ENCODE results near the gene FAM222B. TPM values are rescaled to one million over a fixed set of nuclear protein-coding genes. Genes with fewer than 3 reads are reported as not detected.
A peak's percentile ranks its signal among the peaks of the same experiment; 100 is the strongest.

The FAM222B gene
- polyA plus RNA-seq, 1 donor (not counting 4 experiments of a cell fraction or from before 2014, with no cell fraction given): 6.5 TPM

- peak in 2 of 3 experiments; percentile 3 to 30 for TF ChIP-seq CTCF (optimal IDR thresholded peaks at IDR 0.05 in 1 of 3, IDR thresholded peaks at IDR 0.05 in 1 of 3, conservative IDR thresholded peaks at IDR 0.05 in 1 of 3; ENCODE audit: extremely low read depth in 1 of 3, insufficient read depth in 2 of 3, low read length in 3 of 3)
- TF ChIP-seq EZH2 (IDR thresholded peaks at IDR 0.05; ENCODE audit: low read length): no peak
- no peak for DNase-seq (ENCODE audit: low read depth, low spot score)
- H3K4me3 ChIP-seq (ENCODE audit: control insufficient read depth in 2 of 3, extremely low read depth in 1 of 3, insufficient read depth in 2 of 3, low read depth in 1 of 3, low read length in 3 of 3): peak within 1 kb of the TSS; percentile 88 to 98 (median 89)
- H4K20me1 ChIP-seq (ENCODE audit: control insufficient read depth, extremely low read depth, insufficient read depth, low read length): peaks cover 24% of the 10 kb centered on the region
- no peaks in the 10 kb centered on the region for H3K27me3 ChIP-seq (ENCODE audit: control insufficient read depth, extremely low read depth, insufficient read depth, low read length)
- peaks cover 11% of the 10 kb centered on the region for H3K9me3 ChIP-seq (ENCODE audit: control insufficient read depth, low read depth, low read length)
- H2AFZ ChIP-seq (ENCODE audit: control insufficient read depth, low read length): no peak within 1 kb of the TSS
- dilution Hi-C loops (cut with MboI; ENCODE audit: extremely low pct_ligation_motif_present, low sequenced_read_pairs): no loop called here
- peak within 1 kb of the TSS; percentile 96 for H3K9ac ChIP-seq (ENCODE audit: control insufficient read depth, extremely low read depth, insufficient read depth, low read length)
- H3K36me3 ChIP-seq (ENCODE audit: control insufficient read depth in 2 of 2, extremely low read depth in 1 of 2, insufficient read depth in 2 of 2, low read length in 2 of 2): peaks cover 18 to 23% of the 10 kb centered on the region in 2 experiments
- peaks cover 45% of the 10 kb centered on the region for H3K79me2 ChIP-seq (ENCODE audit: control insufficient read depth, insufficient read depth, low read length)
- H3K27ac ChIP-seq (ENCODE audit: control insufficient read depth, insufficient read depth, low read length): peak within 1 kb of the TSS; percentile 91
- FAIRE-seq: no peak
- peak within 1 kb of the TSS; percentile 96 for H3K4me2 ChIP-seq (ENCODE audit: control insufficient read depth, extremely low read depth, insufficient read depth, low read depth, low read length)
- H3K9me1 ChIP-seq (ENCODE audit: control insufficient read depth, extremely low read depth, insufficient read depth, low read length): peaks cover 7% of the 10 kb centered on the region
- peaks cover 33% of the 10 kb centered on the region for H3K4me1 ChIP-seq (ENCODE audit: control insufficient read depth, extremely low read depth, insufficient read depth, low read length)
These were observed 99.1 kb downstream of the FAM222B start, which contains the start of gene TRAF4 for GRCh38 chr17:28743243-28744103. Gene TRAF4, plus strand, starts transcription at chr17:28744011. Its CDS starts 102 bp downstream, at chr17:28744113.

GRCh38 chr17:28741358-28742349 lies 100.9 kb downstream of the FAM222B start:
- H3K27ac ChIP-seq (ENCODE audit: control insufficient read depth, insufficient read depth, low read length): no peak overlapping the region
- H3K4me3 ChIP-seq (ENCODE audit: control insufficient read depth in 2 of 3, extremely low read depth in 1 of 3, insufficient read depth in 2 of 3, low read depth in 1 of 3, low read length in 3 of 3): no peak overlapping the region
- no peak for FAIRE-seq
- DNase-seq (ENCODE audit: low read depth, low spot score): no peak
- H3K9ac ChIP-seq (ENCODE audit: control insufficient read depth, extremely low read depth, insufficient read depth, low read length): no peak overlapping the region
- H3K79me2 ChIP-seq (ENCODE audit: control insufficient read depth, insufficient read depth, low read length): peaks cover 27% of the 10 kb centered on the region
- TF ChIP-seq CTCF (optimal IDR thresholded peaks at IDR 0.05 in 1 of 3, IDR thresholded peaks at IDR 0.05 in 1 of 3, conservative IDR thresholded peaks at IDR 0.05 in 1 of 3; ENCODE audit: extremely low read depth in 1 of 3, insufficient read depth in 2 of 3, low read length in 3 of 3) (no peak), EZH2 (IDR thresholded peaks at IDR 0.05; ENCODE audit: low read length) (no peak)
- peaks cover 15% of the 10 kb centered on the region for H3K4me1 ChIP-seq (ENCODE audit: control insufficient read depth, extremely low read depth, insufficient read depth, low read length)
- H3K36me3 ChIP-seq (ENCODE audit: control insufficient read depth in 2 of 2, extremely low read depth in 1 of 2, insufficient read depth in 2 of 2, low read length in 2 of 2): peaks cover 5% of the 10 kb centered on the region in 2 experiments
- H3K27me3 ChIP-seq (ENCODE audit: control insufficient read depth, extremely low read depth, insufficient read depth, low read length): no peaks in the 10 kb centered on the region
- H3K9me3 ChIP-seq (ENCODE audit: control insufficient read depth, low read depth, low read length): peaks cover 11% of the 10 kb centered on the region
- peaks cover 5% of the 10 kb centered on the region for H4K20me1 ChIP-seq (ENCODE audit: control insufficient read depth, extremely low read depth, insufficient read depth, low read length)
- H3K4me2 ChIP-seq (ENCODE audit: control insufficient read depth, extremely low read depth, insufficient read depth, low read depth, low read length): no peak overlapping the region
- dilution Hi-C loops (cut with MboI; ENCODE audit: extremely low pct_ligation_motif_present, low sequenced_read_pairs): no loop called here
- H3K9me1 ChIP-seq (ENCODE audit: control insufficient read depth, extremely low read depth, insufficient read depth, low read length): peaks cover 2% of the 10 kb centered on the region
- H2AFZ ChIP-seq (ENCODE audit: control insufficient read depth, low read length): no peak overlapping the region
